GM19193 (cell line): Measurements from ENCODE around the gene CCDC127.

Experiments used
- POLR2A ChIP-seq: IDR thresholded peaks from 4 replicates; pipeline ENCODE4 v1.6.1; 2011; ENCODE audit not compliant: insufficient read depth, insufficient read length; ENCODE audit errors: extremely low read depth

Gene CCDC127

GRCh38 chr5:153256-153655 lies 64.7 kb downstream of the CCDC127 start:
- TF ChIP-seq POLR2A, result no peak

- no peak for TF ChIP-seq POLR2A
Observed at GRCh38 chr5:152077-152476, 65.9 kb downstream of the CCDC127 start.

- TF ChIP-seq POLR2A, result no peak
Observed at GRCh38 chr5:150746-151145, 67.2 kb downstream of the CCDC127 start.

GRCh38 chr5:149745-150485 lies 68.0 kb downstream of the CCDC127 start:
- no peak for TF ChIP-seq POLR2A

GRCh38 chr5:147751-148150 lies 70.2 kb downstream of the CCDC127 start:
- TF ChIP-seq POLR2A, result no peak
